ENCODE results near the gene CCDC178. TPM values are rescaled to one million over a fixed set of nuclear protein-coding genes. Genes with fewer than 3 reads are reported as not detected.
"Not testable (repeated sequence)": the region's sequence is repeated elsewhere in the genome, so short reads cannot be mapped to it uniquely, and the experiment has no call there.

The CCDC178 gene
- total RNA-seq, 2 donors from 2014 or later, result 0.36 TPM; not detected in 1

- intact Hi-C loops (cut with DNase I, micrococcal nuclease), result no loop called here
- DNase-seq (no peak), ATAC-seq (no peak)
Measured at GRCh38 chr18:33372442-33372841, 68.1 kb downstream of the CCDC178 start.

GRCh38 chr18:33369711-33370449 is 70.6 kb downstream of the CCDC178 start:
- ATAC-seq (no peak), DNase-seq (no peak)
- intact Hi-C loops (cut with DNase I, micrococcal nuclease), result no loop called here

GRCh38 chr18:33356735-33357134 is 83.8 kb downstream of the CCDC178 start:
- ATAC-seq (no peak), DNase-seq (no peak)
- intact Hi-C loops (cut with DNase I, micrococcal nuclease), result no loop called here

DNA sequence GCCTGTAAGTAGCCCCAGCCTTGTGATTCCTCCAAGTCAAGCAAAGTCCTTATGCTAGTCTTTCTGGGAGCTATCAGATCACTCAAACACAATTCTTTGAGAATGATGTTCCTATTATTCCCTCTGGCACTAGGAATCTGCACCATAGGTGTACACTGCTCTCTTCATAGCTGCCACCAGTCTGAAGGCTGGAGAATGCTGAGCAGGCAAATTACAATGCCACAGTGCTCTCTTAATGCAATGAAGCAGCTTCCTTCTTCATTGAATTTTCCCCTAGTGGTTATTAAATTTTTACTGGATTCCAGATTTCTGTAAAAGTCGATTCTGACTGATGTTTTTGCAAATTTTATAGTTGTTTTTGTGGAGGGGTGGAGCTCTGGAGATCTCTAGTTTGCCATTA is 84.8 kb downstream of the CCDC178 start:
- DNase-seq (no peak), ATAC-seq (no peak)
- intact Hi-C loops (cut with DNase I, micrococcal nuclease), result no loop called here

- ATAC-seq, result no peak
- DNase-seq, result no peak
- intact Hi-C loops (cut with DNase I, micrococcal nuclease), result no loop called here
Measured at GRCh38 chr18:33355263-33355662, 85.3 kb downstream of the CCDC178 start.

- intact Hi-C loops (cut with DNase I, micrococcal nuclease), result no loop called here
- no peak for ATAC-seq
- DNase-seq, result no peak
Measured at GRCh38 chr18:33350256-33350655, 90.3 kb downstream of the CCDC178 start.

- ATAC-seq; DNase-seq; intact Hi-C loops (cut with DNase I, micrococcal nuclease): not testable (repeated sequence)
Measured at GRCh38 chr18:33339733-33340132, 100.8 kb downstream of the CCDC178 start.

- intact Hi-C loops (cut with DNase I, micrococcal nuclease), result no loop called here
- no peak for DNase-seq
Measured at GRCh38 chr18:33334781-33335180, 105.7 kb downstream of the CCDC178 start.

DNA sequence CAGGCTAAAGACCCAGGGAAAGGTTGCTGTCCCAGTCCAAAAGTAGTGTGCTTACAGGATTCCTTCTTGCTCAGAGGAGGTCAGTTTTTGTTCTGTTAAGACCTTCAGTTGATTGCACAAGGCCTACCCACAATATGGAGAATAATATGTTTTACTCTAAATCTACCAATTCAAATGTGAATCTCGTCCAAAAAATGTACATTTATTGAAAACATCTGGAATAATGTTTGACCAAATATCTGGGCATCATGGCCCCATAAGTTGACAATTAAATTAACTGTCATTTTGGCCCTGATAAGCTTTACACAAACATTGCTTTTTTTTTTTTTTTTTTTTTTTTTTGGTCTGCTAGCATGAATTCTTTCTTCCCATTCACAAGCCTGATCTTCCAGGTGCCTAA is 109.8 kb downstream of the CCDC178 start:
- intact Hi-C loops (cut with DNase I, micrococcal nuclease), result no loop called here
- DNase-seq (no peak), ATAC-seq (no peak)

More at GRCh38 chr18:33334781-33335180, 105.7 kb downstream of the CCDC178 start:
- ATAC-seq, result no peak

- no peak for ATAC-seq
- DNase-seq, result no peak
- intact Hi-C loops (cut with DNase I, micrococcal nuclease), result no loop called here
Measured at GRCh38 chr18:33326975-33327374, 113.5 kb downstream of the CCDC178 start.

GRCh38 chr18:33317640-33318039 is 122.9 kb downstream of the CCDC178 start:
- ATAC-seq (no peak), DNase-seq (no peak)
- intact Hi-C loops (cut with DNase I, micrococcal nuclease), result no loop called here

- intact Hi-C loops (cut with DNase I, micrococcal nuclease), result no loop called here
- DNase-seq (no peak), ATAC-seq (no peak)
Measured at GRCh38 chr18:33316146-33316587, 124.4 kb downstream of the CCDC178 start.

GRCh38 chr18:33307520-33307919 is 133.0 kb downstream of the CCDC178 start:
- no peak for ATAC-seq
- intact Hi-C loops (cut with DNase I, micrococcal nuclease), result no loop called here
- no peak for DNase-seq

- intact Hi-C loops (cut with DNase I, micrococcal nuclease), result no loop called here
- DNase-seq (no peak), ATAC-seq (no peak)
Measured at GRCh38 chr18:33304277-33304676, 136.2 kb downstream of the CCDC178 start.

DNA sequence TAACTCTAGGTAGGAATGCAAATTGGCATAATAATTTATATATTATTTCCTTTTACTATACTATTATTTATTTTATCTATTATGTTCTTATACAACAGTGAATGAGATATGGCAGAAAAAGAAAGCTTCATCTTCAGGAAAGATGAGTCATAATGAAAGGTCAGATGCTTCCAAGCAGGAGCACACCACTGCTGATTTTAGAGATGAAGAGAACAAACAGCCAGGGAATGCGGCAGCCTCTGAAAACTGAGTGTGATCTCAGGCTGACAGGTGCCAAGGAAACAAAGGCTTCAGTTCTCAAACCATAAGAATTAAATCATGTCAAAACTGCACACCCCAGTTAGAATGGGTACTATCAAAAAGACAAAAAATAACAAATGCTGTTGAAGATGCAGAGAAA is 149.0 kb downstream of the CCDC178 start:
- no peak for ATAC-seq
- intact Hi-C loops (cut with DNase I, micrococcal nuclease), result no loop called here
- DNase-seq, result no peak

- intact Hi-C loops (cut with DNase I, micrococcal nuclease), result no loop called here
- DNase-seq (no peak), ATAC-seq (no peak)
Measured at GRCh38 chr18:33288082-33288716, 152.3 kb downstream of the CCDC178 start.

DNA sequence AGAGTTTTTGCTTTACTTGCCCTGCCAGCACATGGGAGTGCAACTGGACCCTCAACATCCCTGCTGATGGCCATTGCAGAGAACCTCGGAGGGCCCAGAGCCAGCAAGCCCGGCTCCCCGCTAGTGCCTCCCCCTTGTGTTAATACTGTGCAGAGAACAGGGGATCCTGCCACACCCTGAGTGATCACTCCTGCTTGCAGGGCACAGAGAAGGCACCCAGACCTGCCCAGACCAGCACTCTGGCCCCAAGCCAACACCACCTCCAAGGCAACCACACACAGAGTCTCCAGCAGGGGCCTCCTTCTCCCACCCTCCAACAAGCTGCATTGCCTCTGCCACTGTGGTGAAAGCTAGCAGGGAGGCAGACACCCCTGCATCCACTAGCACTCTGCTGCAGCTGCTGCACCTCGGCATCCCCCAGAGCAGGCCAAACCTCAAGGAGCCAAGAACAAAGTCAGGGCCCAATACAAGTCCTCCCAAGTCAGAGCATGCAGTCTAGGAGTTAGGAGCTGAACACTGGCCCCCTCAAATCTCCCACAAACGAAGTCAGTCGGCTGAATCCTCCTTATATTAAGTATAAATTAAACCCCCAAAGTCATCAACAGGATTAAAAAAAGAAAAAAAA is 157.7 kb downstream of the CCDC178 start:
- intact Hi-C loops (cut with DNase I, micrococcal nuclease), result no loop called here

DNA sequence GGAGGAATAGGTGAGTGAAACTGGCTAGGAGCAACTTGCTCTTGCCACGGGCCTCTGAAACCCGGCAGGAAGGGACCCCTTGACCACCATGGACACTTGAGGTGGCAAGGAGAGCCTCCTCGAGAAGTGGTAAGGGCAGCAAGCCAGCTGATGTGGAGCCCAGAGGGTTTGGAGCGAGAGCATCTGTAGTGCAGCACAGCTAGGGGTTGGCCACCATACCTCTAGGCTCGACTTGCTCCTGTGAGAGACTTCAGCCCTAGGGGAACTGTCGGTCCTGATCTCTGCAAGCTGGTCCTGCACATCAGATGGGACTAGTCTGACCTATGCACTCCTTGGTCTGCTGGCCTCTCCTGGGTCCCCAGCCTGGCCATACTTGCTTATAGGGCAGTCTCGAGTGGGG is 158.4 kb downstream of the CCDC178 start:
- intact Hi-C loops (cut with DNase I, micrococcal nuclease), result no loop called here
- ATAC-seq (no peak), DNase-seq (no peak)

More for the DNA sequence above, 157.7 kb downstream of the CCDC178 start:
- ATAC-seq, result no peak
- no peak for DNase-seq

GRCh38 chr18:33277431-33277830 is 163.1 kb downstream of the CCDC178 start:
- no peak for DNase-seq
- intact Hi-C loops (cut with DNase I, micrococcal nuclease), result no loop called here

GRCh38 chr18:33275843-33276242 is 164.7 kb downstream of the CCDC178 start:
- no peak for DNase-seq
- no peak for ATAC-seq
- intact Hi-C loops (cut with DNase I, micrococcal nuclease), result no loop called here

More at GRCh38 chr18:33277431-33277830, 163.1 kb downstream of the CCDC178 start:
- ATAC-seq, result no peak
